ENCODE measurements around the gene YKT6.

YKT6 gene

DNA sequence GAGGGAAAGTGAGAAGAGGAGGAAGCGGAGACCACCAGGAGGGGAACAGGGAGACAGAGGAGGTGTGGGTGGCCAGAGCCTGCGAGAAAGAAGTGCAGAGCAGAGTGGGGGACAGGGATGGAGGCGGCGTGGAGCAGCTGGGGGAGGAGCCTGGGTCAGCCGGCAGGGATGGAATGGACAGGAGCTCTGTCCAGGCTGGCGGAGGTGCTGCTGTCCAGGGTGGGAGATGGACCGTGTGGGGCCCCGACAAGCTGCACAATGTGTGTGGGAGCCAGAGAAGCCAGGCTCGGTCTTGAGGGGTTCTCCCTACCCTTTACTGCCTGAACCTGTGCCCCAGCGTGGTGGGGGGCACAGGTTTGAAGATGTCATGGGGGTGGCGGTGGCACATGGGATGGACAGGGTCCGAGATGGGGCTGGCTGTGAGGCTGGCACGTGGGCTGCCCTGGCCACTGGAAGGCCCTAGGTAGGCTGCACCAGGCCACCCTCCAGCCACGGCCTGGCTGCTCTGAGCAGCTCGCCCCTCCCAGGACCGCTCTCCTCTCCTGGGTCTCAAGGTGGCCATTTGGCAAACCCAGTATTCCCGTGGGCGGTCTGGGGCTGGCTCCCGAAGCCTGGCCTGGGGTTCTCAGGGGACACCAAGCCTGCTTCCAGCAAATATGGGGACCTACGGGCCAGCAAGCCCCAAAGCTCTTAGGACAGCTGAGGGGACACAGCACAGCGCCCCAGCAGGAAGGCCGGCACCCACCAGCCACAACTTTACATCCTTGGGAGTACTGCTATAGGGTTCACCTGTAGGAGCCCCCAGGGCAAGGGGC is 32.3 kb downstream of the YKT6 start:
- DNase-seq (ENCODE audit: low read depth, low spot score), result no peak
- TF ChIP-seq, protein P1, sequence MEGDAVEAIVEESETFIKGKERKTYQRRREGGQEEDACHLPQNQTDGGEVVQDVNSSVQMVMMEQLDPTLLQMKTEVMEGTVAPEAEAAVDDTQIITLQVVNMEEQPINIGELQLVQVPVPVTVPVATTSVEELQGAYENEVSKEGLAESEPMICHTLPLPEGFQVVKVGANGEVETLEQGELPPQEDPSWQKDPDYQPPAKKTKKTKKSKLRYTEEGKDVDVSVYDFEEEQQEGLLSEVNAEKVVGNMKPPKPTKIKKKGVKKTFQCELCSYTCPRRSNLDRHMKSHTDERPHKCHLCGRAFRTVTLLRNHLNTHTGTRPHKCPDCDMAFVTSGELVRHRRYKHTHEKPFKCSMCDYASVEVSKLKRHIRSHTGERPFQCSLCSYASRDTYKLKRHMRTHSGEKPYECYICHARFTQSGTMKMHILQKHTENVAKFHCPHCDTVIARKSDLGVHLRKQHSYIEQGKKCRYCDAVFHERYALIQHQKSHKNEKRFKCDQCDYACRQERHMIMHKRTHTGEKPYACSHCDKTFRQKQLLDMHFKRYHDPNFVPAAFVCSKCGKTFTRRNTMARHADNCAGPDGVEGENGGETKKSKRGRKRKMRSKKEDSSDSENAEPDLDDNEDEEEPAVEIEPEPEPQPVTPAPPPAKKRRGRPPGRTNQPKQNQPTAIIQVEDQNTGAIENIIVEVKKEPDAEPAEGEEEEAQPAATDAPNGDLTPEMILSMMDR (IDR thresholded peaks at IDR 0.05; ENCODE audit: insufficient read depth, low read length, missing control alignments), result no peak
- POLR2A ChIA-PET, result no interaction called here
- CTCF ChIA-PET, result interaction anchor here (1.1 to 1.5 kb wide), 2 partner anchors 8 to 10 kb away, joined by 6 to 7 read pairs; no protein-coding TSS in a partner anchor
- H3K4me3 ChIP-seq (ENCODE audit: low read depth, low read length), result no peak overlapping the region

DNA sequence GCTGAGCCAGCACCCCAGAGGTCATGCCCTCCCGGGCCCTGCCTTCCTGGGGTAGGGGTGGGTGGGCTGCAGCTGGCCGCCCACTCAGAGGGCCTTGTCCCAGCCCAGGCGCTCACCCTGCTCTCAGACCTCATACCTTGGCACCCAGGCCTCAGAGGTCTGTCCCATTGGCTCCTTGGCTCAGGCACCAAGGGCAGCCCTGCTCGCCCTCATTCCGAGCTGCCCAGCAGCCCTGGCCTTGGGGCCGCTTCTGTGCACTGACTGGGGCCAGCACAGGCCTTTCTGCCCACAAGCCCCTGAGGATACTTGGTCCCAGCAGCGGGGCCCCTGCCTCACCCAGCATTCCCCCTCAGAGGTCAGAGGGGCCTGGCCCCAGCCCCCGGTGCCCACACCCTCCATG is 34.3 kb downstream of the YKT6 start:
- TF ChIP-seq, protein P1 (IDR thresholded peaks at IDR 0.05; ENCODE audit: insufficient read depth, low read length, missing control alignments), result no peak
- no peak for DNase-seq (ENCODE audit: low read depth, low spot score)
- H3K4me3 ChIP-seq (ENCODE audit: low read depth, low read length), result no peak overlapping the region
- CTCF ChIA-PET, result no interaction called here
- POLR2A ChIA-PET, result no interaction called here

DNA sequence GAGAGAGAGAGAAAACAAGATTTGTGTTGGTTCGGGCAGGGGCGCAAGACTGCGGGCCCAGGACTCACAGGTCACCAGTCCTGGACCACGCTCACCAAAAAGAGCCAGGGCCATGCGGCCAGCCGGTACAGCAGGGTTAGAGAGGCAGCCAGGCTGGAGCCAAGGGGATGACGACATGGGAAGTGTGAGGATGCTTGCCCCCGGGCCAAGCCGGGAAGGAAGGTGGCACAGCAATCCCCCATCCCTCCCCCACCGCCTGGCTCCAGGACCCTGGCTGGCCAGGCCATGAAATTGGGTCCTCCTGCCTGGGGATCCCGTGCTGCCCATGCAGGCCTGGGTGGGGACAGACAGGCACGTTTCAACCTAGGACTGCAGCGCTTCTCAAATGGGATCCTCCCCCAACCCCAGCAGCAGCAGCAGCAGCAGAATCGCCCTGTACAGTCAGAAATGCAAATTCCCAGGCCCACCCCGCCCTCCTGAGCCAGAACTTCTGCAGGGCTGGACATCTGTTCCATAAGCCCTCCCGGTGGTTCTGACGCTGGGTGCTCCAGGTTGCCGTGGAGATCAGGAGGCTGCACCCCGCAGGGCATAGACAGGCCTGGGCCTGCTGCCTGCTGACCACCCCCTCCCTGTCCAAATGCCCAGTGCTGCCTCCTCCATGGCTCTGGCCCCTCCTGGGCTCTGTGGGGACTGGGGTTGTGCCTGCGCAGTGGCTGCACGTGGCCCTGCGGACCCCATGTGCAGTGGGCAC is 35.0 kb downstream of the YKT6 start:
- no peak for DNase-seq (ENCODE audit: low read depth, low spot score)
- no peak overlapping the region for H3K4me3 ChIP-seq (ENCODE audit: low read depth, low read length)
- ChIA-PET POLR2A (no interaction called here), CTCF (interaction anchor here (0.7 kb wide), 1 partner anchor 330 kb away, joined by 3 read pairs; no protein-coding TSS in a partner anchor)
- TF ChIP-seq, protein P1 (IDR thresholded peaks at IDR 0.05; ENCODE audit: insufficient read depth, low read length, missing control alignments), result no peak

DNA sequence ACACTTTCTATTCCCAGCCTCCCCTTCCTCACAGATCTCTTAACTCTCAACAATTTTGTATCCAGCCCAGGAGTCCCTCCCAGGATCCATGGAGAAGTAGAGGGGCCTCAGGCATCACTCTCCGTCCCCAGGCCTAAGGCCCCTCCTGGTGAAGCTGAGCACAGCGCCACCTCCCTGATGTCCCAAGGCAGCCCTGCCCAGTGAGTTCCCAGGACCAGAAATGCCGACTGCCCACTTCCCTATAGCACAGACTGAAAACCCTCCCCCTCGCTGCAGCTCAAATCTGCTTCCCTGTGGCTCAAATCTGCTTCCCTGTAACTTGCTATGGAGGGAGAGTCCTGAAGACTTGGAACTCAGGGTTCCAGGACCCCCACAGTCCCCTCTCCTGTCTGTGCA is 35.6 kb downstream of the YKT6 start:
- no peak overlapping the region for H3K4me3 ChIP-seq (ENCODE audit: low read depth, low read length)
- ChIA-PET CTCF (interaction anchor here (0.7 to 1.0 kb wide), 3 partner anchors 244 to 329 kb away, joined by 3 to 4 read pairs (median 3); no protein-coding TSS in a partner anchor), POLR2A (no interaction called here)
- TF ChIP-seq, protein P1 (IDR thresholded peaks at IDR 0.05; ENCODE audit: insufficient read depth, low read length, missing control alignments), result no peak
- no peak for DNase-seq (ENCODE audit: low read depth, low spot score)

DNA sequence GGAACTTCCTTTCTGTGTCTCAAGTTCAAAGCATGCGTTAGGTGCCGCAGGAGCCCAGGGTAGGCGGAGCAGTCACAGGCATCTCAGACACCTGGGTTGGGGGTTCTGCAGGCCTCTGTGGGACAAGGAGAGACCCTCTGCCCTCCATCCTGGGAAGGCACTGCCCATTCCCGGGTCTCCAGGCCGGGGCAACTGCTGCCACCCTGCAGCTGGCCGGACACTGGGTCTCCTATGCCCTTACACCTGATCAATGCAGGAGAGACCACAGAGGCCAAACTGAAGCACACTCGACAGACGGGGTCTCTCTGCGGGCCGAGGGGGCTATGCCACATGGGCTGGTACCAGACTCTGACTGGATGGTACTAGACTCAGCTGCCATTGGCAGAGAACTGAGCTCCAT is 36.9 kb downstream of the YKT6 start:
- TF ChIP-seq, protein P1 (IDR thresholded peaks at IDR 0.05; ENCODE audit: insufficient read depth, low read length, missing control alignments), result no peak
- POLR2A ChIA-PET, result no interaction called here
- CTCF ChIA-PET, result no interaction called here

DNA sequence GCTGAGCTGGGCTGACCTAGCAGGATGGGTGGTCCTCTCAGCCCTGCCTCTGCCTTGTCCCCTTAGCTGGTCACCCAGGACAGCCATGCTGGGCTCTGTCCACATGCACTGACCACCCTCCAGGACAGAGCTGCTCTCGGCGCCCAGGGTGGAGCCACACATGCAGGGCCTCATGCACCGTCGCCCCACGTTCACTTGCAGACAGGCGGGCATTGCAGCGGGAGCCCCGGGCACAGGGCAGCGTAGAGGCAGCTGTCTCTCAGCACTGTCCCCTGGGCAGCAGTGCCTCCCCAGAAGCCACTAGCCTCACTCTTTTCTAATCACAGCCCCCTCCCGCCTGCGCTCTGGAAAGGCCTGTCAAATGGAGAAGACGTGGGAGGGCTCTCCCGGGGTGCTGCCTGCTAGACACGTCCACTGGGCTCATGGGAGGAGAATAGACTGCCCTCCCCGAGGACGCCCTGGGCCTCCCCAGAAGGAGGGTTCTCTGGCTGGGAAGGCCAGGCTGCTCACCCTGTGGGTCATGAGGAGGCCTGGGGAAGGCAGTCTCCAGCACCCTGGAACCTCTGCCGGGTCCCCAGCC is 37.4 kb downstream of the YKT6 start:
- no peak overlapping the region for H3K4me3 ChIP-seq (ENCODE audit: low read depth, low read length)
- TF ChIP-seq, protein P1 (IDR thresholded peaks at IDR 0.05; ENCODE audit: insufficient read depth, low read length, missing control alignments), result no peak
- ChIA-PET POLR2A (no interaction called here), CTCF (interaction anchor here (1.1 kb wide), 1 partner anchor 21 kb away, joined by 3 read pairs; no protein-coding TSS in a partner anchor)
- no peak for DNase-seq (ENCODE audit: low read depth, low spot score)

More for the DNA sequence above, 36.9 kb downstream of the YKT6 start:
- H3K4me3 ChIP-seq (ENCODE audit: low read depth, low read length), result no peak overlapping the region
- no peak for DNase-seq (ENCODE audit: low read depth, low spot score)
